Neural crest cell (in vitro differentiated cells): ENCODE data around the gene KLHDC7B. TPM values are rescaled to one million over a fixed set of nuclear protein-coding genes. Genes with fewer than 3 reads are reported as not detected.

Source experiments
- DNase-seq: peaks from one replicate; pipeline ENCODE4 v3.0.0; 2021; ENCODE audit warnings: low read depth, mixed read lengths, low spot score
- H3K27ac Mint-ChIP-seq: one replicate; pipeline ENCODE4 v1.8.0; 2021; ENCODE audit warnings: mild to moderate bottlenecking, mixed read lengths; ENCODE audit not compliant: unreplicated experiment
- H3K27me3 Mint-ChIP-seq: 2 replicates; pipeline ENCODE4 v1.8.0; 2021; ENCODE audit warnings: low read depth, mild to moderate bottlenecking, mixed read lengths
- H3K36me3 Mint-ChIP-seq: 2 replicates; pipeline ENCODE4 v1.8.0; 2021; ENCODE audit warnings: low read depth, mild to moderate bottlenecking, mixed read lengths
- H3K4me1 Mint-ChIP-seq: 2 replicates; pipeline ENCODE4 v1.8.0; 2021; ENCODE audit warnings: mixed read lengths
- H3K4me3 Mint-ChIP-seq: one replicate; pipeline ENCODE4 v1.8.0; 2021; ENCODE audit warnings: mild to moderate bottlenecking, mixed read lengths
- H3K9me3 Mint-ChIP-seq: 2 replicates; pipeline ENCODE4 v1.8.0; 2021; ENCODE audit warnings: mixed read lengths
- total RNA-seq: library from RNA; stranded (reverse); gene quantifications from 2 replicates; pipeline ENCODE4 v1.2.1, GENCODE V29; 2021
- TF ChIP-seq, protein P1 (sequence below): fragments of 200-600 bp; sonication (generic); conservative IDR thresholded peaks from 2 replicates; pipeline ENCODE4 v1.5.0; 2021; ENCODE audit warnings: antibody characterized with exemption, mild to moderate bottlenecking

Gene KLHDC7B
- total RNA-seq, 1 donor from 2014 or later = 0.07 TPM

DNA sequence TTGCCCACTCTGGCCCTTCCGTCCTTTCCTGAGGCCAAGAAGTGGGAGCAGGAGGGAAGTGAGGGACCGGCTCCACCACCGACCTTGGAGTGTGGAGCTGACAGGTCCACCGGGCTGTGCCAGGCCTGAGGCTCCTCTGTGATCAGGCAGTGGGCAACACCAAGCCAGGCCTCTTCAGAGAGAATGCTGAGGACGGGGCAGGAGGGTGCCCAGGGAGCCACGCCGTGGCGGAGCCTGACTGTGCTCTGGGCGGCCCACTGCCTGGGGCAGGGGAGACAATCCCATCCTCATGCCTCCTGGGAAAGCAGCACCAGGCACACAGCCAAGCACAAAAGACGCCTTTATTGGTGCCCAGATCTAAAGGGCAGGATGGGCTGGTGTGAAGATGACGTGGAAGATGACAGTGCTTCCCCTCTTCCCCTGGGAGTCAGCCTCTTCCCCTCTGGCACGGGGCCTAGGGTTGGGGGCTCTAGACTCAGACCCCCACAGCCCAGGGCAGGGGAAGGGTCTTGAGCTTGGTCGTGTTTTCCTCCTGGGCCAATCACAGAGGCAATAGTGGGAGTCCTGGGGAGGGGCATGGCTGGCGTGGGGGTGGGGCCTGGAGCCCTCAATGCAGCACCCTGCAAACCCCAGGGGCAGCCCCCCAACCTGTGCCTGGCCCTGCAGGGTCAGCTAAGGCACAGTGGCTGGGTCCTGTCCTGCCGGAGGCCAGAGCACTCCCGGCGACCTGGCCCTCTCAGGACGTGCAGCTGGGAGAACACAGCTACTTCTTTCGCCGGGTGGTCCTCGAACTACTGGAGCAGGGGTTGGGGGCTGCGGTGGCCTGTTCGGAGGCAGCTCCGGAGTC, 42.8 kb upstream of the KLHDC7B start:
- Mint-ChIP-seq H3K36me3 (no peaks in the 10 kb centered on the region), H3K27me3 (peaks cover 1% of the 10 kb centered on the region), H3K4me3 (no peak overlapping the region), H3K9me3 (no peaks in the 10 kb centered on the region), H3K27ac (no peak overlapping the region), H3K4me1 (peaks cover 14% of the 10 kb centered on the region)
- TF ChIP-seq, protein P1, sequence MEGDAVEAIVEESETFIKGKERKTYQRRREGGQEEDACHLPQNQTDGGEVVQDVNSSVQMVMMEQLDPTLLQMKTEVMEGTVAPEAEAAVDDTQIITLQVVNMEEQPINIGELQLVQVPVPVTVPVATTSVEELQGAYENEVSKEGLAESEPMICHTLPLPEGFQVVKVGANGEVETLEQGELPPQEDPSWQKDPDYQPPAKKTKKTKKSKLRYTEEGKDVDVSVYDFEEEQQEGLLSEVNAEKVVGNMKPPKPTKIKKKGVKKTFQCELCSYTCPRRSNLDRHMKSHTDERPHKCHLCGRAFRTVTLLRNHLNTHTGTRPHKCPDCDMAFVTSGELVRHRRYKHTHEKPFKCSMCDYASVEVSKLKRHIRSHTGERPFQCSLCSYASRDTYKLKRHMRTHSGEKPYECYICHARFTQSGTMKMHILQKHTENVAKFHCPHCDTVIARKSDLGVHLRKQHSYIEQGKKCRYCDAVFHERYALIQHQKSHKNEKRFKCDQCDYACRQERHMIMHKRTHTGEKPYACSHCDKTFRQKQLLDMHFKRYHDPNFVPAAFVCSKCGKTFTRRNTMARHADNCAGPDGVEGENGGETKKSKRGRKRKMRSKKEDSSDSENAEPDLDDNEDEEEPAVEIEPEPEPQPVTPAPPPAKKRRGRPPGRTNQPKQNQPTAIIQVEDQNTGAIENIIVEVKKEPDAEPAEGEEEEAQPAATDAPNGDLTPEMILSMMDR = no peak
- no peak for DNase-seq

DNA sequence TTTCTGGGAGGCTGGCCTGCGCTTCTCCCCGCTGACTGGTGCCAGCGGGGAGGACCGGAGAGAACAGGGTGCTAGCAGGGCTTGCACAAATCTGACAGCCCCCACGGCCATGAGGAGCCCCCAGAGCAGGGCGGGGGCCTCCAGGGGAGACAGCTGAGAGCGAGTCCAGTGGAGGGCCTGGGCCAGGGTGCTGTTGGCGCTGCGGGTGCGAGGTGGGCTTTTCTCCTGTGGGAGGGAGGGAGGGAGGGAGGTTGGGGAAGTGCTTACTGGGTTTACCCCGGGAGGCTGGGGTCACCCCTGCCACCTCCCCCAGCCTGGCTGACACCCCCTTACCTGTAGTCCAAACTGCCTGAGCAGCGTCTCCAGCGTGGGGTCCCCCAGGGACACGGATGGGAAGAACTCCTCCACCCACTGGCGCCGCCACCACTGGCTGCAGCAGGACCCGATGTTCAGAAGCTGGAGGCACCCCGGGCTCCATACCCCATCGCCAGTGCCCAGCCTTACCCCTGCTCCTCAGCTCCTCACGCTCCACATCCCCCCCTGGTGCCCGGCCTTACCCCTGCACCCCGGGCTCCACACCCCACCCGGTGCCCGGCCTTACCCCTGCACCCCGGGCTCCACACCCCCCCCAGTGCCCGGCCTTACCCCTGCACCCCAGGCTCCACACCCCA, 42.1 kb upstream of the KLHDC7B start:
- TF ChIP-seq, protein P1 = no peak
- no peaks in the 10 kb centered on the region for H3K9me3 Mint-ChIP-seq
- peaks cover 8% of the 10 kb centered on the region for H3K4me1 Mint-ChIP-seq

DNA sequence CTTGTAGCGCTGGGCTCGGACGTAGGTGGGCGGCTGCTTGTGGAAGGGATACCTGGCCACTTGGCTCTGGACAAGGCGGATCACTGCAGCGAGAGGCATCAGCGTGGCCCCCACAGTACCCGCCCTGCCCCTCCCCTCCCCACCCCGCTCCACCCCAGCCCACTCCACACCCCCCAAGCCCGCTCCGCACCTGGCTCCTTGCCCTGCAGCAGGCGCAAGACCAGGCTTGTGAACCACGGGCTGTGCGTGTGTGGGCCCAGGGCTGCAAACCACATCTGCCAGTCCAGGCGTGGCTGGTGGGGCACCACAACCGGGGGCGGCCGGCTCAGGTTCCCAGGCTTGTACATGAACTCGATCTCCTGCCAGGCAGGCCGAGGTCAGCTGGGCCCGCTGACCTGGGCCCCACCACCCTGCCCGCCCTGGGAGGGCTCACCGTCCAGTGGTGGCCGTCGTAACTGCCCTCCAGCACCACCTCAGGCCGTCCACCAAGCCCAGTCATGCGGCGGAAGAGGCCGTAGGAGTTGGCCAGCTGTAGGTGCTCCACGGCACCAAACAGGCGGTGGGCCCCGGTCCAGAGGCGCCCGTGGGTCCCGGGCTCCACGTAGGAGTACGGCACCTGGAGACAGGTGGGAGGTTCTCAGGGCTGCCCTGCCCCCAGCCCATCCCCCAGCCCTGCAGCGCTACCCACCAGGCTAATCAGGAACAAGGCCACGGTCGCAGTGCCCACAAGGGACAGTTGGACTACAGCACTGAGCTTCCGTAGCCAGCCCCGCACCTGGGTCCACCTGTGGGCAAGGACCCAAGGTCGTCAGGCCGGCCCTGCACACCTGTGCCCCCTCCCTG, 41.1 kb upstream of the KLHDC7B start:
- Mint-ChIP-seq H3K27ac (no peak overlapping the region), H3K4me1 (peaks cover 14% of the 10 kb centered on the region), H3K9me3 (no peaks in the 10 kb centered on the region), H3K36me3 (no peaks in the 10 kb centered on the region), H3K4me3 (no peak overlapping the region), H3K27me3 (no peaks in the 10 kb centered on the region)
- no peak for DNase-seq
- TF ChIP-seq, protein P1 = no peak

More for the DNA sequence above, 42.1 kb upstream of the KLHDC7B start:
- Mint-ChIP-seq H3K36me3 (no peaks in the 10 kb centered on the region), H3K4me3 (no peak overlapping the region), H3K27me3 (no peaks in the 10 kb centered on the region), H3K27ac (no peak overlapping the region)
- no peak for DNase-seq

- no peaks in the 10 kb centered on the region for H3K36me3 Mint-ChIP-seq
- H3K4me3 Mint-ChIP-seq = peak overlapping the region; percentile 59
- TF ChIP-seq, protein P1 = no peak
- H3K9me3 Mint-ChIP-seq = no peaks in the 10 kb centered on the region
- no peaks in the 10 kb centered on the region for H3K27me3 Mint-ChIP-seq
- peaks cover 16% of the 10 kb centered on the region for H3K4me1 Mint-ChIP-seq
- no peak overlapping the region for H3K27ac Mint-ChIP-seq
- DNase-seq = no peak
Observed at GRCh38 chr22:50505276-50505775, 40.4 kb upstream of the KLHDC7B start.
